ENCODE measurements around the gene ITPRIPL2. TPM values are rescaled to one million over a fixed set of nuclear protein-coding genes. Genes with fewer than 3 reads are reported as not detected.

Gene ITPRIPL2
- total RNA-seq, 2 experiments from 2014 or later, result not detected

DNA sequence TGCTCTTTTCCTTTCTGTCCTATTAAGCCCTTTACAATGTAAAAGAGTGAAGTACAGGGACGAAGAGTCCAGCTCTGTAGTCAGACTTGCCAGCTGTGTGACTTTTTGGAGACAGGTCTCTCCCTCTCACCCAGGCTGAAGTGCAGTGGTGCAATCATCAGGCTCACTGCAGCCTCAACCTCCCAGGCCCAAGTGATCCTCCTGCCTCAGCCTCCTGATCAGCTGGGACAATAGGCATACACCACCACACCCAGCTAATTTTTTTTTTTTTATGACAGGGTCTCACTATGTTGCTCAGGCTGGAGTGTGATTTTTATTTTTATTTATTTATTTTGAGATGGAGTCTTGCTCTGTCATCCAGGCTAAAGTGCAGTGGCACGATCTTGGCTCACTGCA lies 7.1 kb upstream of the ITPRIPL2 start:
- CTCF ChIA-PET (ENCODE audit: unreplicated experiment), result no interaction called here

GRCh38 chr16:19108409-19109287 lies 5.1 kb upstream of the ITPRIPL2 start:
- no peak overlapping the region for H3K4me2 ChIP-seq (ENCODE audit: low read length)
- no peaks in the 10 kb centered on the region for H3K9me2 ChIP-seq (ENCODE audit: insufficient read depth, low read length)
- no peak overlapping the region for H3K27ac ChIP-seq (ENCODE audit: low read depth, low read length, poor library complexity, severe bottlenecking)
- no peaks in the 10 kb centered on the region for H3K79me2 ChIP-seq (ENCODE audit: insufficient read depth, low read depth, low read length)
- intact Hi-C loops (cut with micrococcal nuclease; ENCODE audit: unreplicated experiment), result no loop called here
- TF ChIP-seq, protein P1, sequence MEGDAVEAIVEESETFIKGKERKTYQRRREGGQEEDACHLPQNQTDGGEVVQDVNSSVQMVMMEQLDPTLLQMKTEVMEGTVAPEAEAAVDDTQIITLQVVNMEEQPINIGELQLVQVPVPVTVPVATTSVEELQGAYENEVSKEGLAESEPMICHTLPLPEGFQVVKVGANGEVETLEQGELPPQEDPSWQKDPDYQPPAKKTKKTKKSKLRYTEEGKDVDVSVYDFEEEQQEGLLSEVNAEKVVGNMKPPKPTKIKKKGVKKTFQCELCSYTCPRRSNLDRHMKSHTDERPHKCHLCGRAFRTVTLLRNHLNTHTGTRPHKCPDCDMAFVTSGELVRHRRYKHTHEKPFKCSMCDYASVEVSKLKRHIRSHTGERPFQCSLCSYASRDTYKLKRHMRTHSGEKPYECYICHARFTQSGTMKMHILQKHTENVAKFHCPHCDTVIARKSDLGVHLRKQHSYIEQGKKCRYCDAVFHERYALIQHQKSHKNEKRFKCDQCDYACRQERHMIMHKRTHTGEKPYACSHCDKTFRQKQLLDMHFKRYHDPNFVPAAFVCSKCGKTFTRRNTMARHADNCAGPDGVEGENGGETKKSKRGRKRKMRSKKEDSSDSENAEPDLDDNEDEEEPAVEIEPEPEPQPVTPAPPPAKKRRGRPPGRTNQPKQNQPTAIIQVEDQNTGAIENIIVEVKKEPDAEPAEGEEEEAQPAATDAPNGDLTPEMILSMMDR (conservative IDR thresholded peaks at IDR 0.05; ENCODE audit: low read length), result no peak
- TF ChIP-seq EZH2phosphoT487 (IDR thresholded peaks at IDR 0.05; ENCODE audit: borderline replicate concordance, low read depth, low read length), result no peak
- no peaks in the 10 kb centered on the region for H3K36me3 ChIP-seq (ENCODE audit: insufficient read depth, low read length)
- H3K4me1 ChIP-seq (ENCODE audit: insufficient read depth, low read length, poor library complexity, severe bottlenecking), result peaks cover 5% of the 10 kb centered on the region
- ChIA-PET CTCF (ENCODE audit: unreplicated experiment) (no interaction called here), POLR2A (interaction anchor here (0.6 kb wide), 1 partner anchor 36 kb away, joined by 3 read pairs; no protein-coding TSS in a partner anchor)
- H3K9me3 ChIP-seq (ENCODE audit: low read length), result no peaks in the 10 kb centered on the region
- H4K20me1 ChIP-seq (ENCODE audit: insufficient read depth, low read length), result no peaks in the 10 kb centered on the region
- no peak overlapping the region; the same call in 1 of the 2 replicates for H2AFZ ChIP-seq (ENCODE audit: low read length)
- DNase-seq (ENCODE audit: low spot score), result no peak
- BruUV-seq (replicated peaks), result no TSS peak
- H3K4me3 ChIP-seq (ENCODE audit: low read depth, low read length, poor library complexity, severe bottlenecking), result no peak overlapping the region

More for the DNA sequence above, 7.1 kb upstream of the ITPRIPL2 start:
- intact Hi-C loops (cut with micrococcal nuclease; ENCODE audit: unreplicated experiment), result no loop called here
- no peaks in the 10 kb centered on the region for H3K9me2 ChIP-seq (ENCODE audit: insufficient read depth, low read length)
- H3K79me2 ChIP-seq (ENCODE audit: insufficient read depth, low read depth, low read length), result no peaks in the 10 kb centered on the region
- DNase-seq (ENCODE audit: low spot score), result no peak
- no peak overlapping the region for H2AFZ ChIP-seq (ENCODE audit: low read length)
- POLR2A ChIA-PET, result interaction anchor here (1.3 kb wide), 1 partner anchor 12 kb away, joined by 5 read pairs; no protein-coding TSS in a partner anchor
- TF ChIP-seq EZH2phosphoT487 (IDR thresholded peaks at IDR 0.05; ENCODE audit: borderline replicate concordance, low read depth, low read length), result no peak
- TF ChIP-seq, protein P1 (conservative IDR thresholded peaks at IDR 0.05; ENCODE audit: low read length), result no peak
- no peak overlapping the region for H3K4me2 ChIP-seq (ENCODE audit: low read length)
- peaks cover 5% of the 10 kb centered on the region for H3K4me1 ChIP-seq (ENCODE audit: insufficient read depth, low read length, poor library complexity, severe bottlenecking)
- H3K27ac ChIP-seq (ENCODE audit: low read depth, low read length, poor library complexity, severe bottlenecking), result no peak overlapping the region
- H4K20me1 ChIP-seq (ENCODE audit: insufficient read depth, low read length), result no peaks in the 10 kb centered on the region
- H3K9me3 ChIP-seq (ENCODE audit: low read length), result no peaks in the 10 kb centered on the region
- no peak overlapping the region for H3K4me3 ChIP-seq (ENCODE audit: low read depth, low read length, poor library complexity, severe bottlenecking)
- BruUV-seq (replicated peaks), result no TSS peak
- H3K36me3 ChIP-seq (ENCODE audit: insufficient read depth, low read length), result no peaks in the 10 kb centered on the region

DNA sequence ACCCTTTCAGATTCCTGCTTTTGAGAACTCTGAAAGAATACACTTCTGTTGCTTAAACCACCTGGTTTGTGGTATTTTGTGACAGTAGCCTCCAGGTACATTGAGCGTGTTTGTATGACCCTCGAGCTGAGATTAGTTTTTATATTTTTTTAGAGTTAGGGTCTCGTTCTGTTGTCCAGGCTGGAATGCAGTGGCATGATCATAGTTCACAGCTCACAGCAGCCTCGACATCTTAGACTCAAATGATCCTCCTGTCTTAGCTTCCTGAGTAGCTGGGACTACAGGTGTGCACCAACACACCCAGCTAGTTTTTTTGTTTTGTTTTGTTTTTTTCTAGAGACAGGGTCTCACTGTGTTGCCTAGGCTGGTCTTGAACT lies 4.5 kb upstream of the ITPRIPL2 start:
- no peaks in the 10 kb centered on the region for H3K9me3 ChIP-seq (ENCODE audit: low read length)
- no peaks in the 10 kb centered on the region for H3K79me2 ChIP-seq (ENCODE audit: insufficient read depth, low read depth, low read length)
- H3K9me2 ChIP-seq (ENCODE audit: insufficient read depth, low read length), result no peaks in the 10 kb centered on the region
- no peak overlapping the region for H2AFZ ChIP-seq (ENCODE audit: low read length)
- TF ChIP-seq, protein P1 (conservative IDR thresholded peaks at IDR 0.05; ENCODE audit: low read length), result no peak
- TF ChIP-seq EZH2phosphoT487 (IDR thresholded peaks at IDR 0.05; ENCODE audit: borderline replicate concordance, low read depth, low read length), result no peak
- H3K4me2 ChIP-seq (ENCODE audit: low read length), result no peak overlapping the region
- peaks cover 5% of the 10 kb centered on the region for H3K4me1 ChIP-seq (ENCODE audit: insufficient read depth, low read length, poor library complexity, severe bottlenecking)
- intact Hi-C loops (cut with micrococcal nuclease; ENCODE audit: unreplicated experiment), result no loop called here
- POLR2A ChIA-PET, result no interaction called here
- no peak for DNase-seq (ENCODE audit: low spot score)
- no TSS peak for BruUV-seq (replicated peaks)
- H4K20me1 ChIP-seq (ENCODE audit: insufficient read depth, low read length), result no peaks in the 10 kb centered on the region
- H3K4me3 ChIP-seq (ENCODE audit: low read depth, low read length, poor library complexity, severe bottlenecking), result no peak overlapping the region
- CTCF ChIA-PET (ENCODE audit: unreplicated experiment), result no interaction called here
- no peaks in the 10 kb centered on the region for H3K36me3 ChIP-seq (ENCODE audit: insufficient read depth, low read length)
- H3K27ac ChIP-seq (ENCODE audit: low read depth, low read length, poor library complexity, severe bottlenecking), result no peak overlapping the region

Measured in OCI-LY7 (cell line).